ENCODE measurements around the gene CEP112. TPM values are rescaled to one million over a fixed set of nuclear protein-coding genes. Genes with fewer than 3 reads are reported as not detected.

Gene CEP112
- total RNA-seq, 6 donors from 2014 or later, result 14.3 to 70.2 (median 31.0) TPM

- Histone ChIP-seq H3K9me3 (peaks cover 0 to 19% (median 7%) of the 10 kb centered on the region in 4 donors), H3K27ac (no peak overlapping the region), H3K4me3 (no peak overlapping the region), H3K27me3 (no peaks in the 10 kb centered on the region), H3K36me3 (no peaks in the 10 kb centered on the region), H3K4me1 (no peaks in the 10 kb centered on the region)
- ATAC-seq (ENCODE audit: low FRiP score in 2 of 2) (no peak), DNase-seq (no peak)
- no peak for TF ChIP-seq CTCF (IDR thresholded peaks at IDR 0.05)
- TF ChIP-seq POLR2A (IDR thresholded peaks at IDR 0.05), result no peak
Measured at GRCh38 chr17:65807361-65807760, 384.6 kb downstream of the CEP112 start.

GRCh38 chr17:65801513-65801912, 390.4 kb downstream of the CEP112 start:
- Histone ChIP-seq H3K27me3 (no peaks in the 10 kb centered on the region), H3K4me3 (no peak overlapping the region), H3K36me3 (no peaks in the 10 kb centered on the region), H3K4me1 (no peaks in the 10 kb centered on the region), H3K27ac (no peak overlapping the region), H3K9me3 (peaks cover 0 to 11% (median 6%) of the 10 kb centered on the region in 4 donors)
- no peak for ATAC-seq (ENCODE audit: low FRiP score in 2 of 2)
- WGBS, 2 donors, result 94 to 95% methylated on average over 2 of the region's 2 CpGs
- no peak for TF ChIP-seq CTCF (IDR thresholded peaks at IDR 0.05)
- TF ChIP-seq EP300 (IDR thresholded peaks at IDR 0.05), result no peak
- no peak for TF ChIP-seq POLR2AphosphoS5 (IDR thresholded peaks at IDR 0.05)
- no peak for TF ChIP-seq POLR2A (IDR thresholded peaks at IDR 0.05)
- DNase-seq, result no peak

GRCh38 chr17:65800655-65801054, 391.3 kb downstream of the CEP112 start:
- Histone ChIP-seq H3K27me3 (no peaks in the 10 kb centered on the region), H3K4me3 (no peak overlapping the region), H3K27ac (no peak overlapping the region), H3K36me3 (no peaks in the 10 kb centered on the region), H3K9me3 (peaks cover 0 to 11% (median 6%) of the 10 kb centered on the region in 4 donors), H3K4me1 (no peaks in the 10 kb centered on the region)
- 95% methylated on average over 1 of the region's 1 CpG for WGBS, 2 donors
- DNase-seq (no peak), ATAC-seq (ENCODE audit: low FRiP score in 2 of 2) (no peak)
- TF ChIP-seq CTCF (IDR thresholded peaks at IDR 0.05), result no peak
- no peak for TF ChIP-seq POLR2A (IDR thresholded peaks at IDR 0.05)
- TF ChIP-seq EP300 (IDR thresholded peaks at IDR 0.05), result no peak
- TF ChIP-seq POLR2AphosphoS5 (IDR thresholded peaks at IDR 0.05), result no peak

GRCh38 chr17:65799869-65800268, 392.1 kb downstream of the CEP112 start:
- ATAC-seq (ENCODE audit: low FRiP score in 2 of 2), result no peak
- no peak overlapping the region for H3K27ac ChIP-seq
- H3K9me3 ChIP-seq, result peaks cover 0 to 11% (median 6%) of the 10 kb centered on the region in 4 donors
- TF ChIP-seq EP300 (IDR thresholded peaks at IDR 0.05) (no peak), CTCF (IDR thresholded peaks at IDR 0.05) (no peak), POLR2A (IDR thresholded peaks at IDR 0.05) (no peak), POLR2AphosphoS5 (IDR thresholded peaks at IDR 0.05) (no peak)
- H3K27me3 ChIP-seq, result no peaks in the 10 kb centered on the region
- no peak for DNase-seq
- no peak overlapping the region for H3K4me3 ChIP-seq
- no peaks in the 10 kb centered on the region for H3K4me1 ChIP-seq
- WGBS, 2 donors, result 89 to 92% methylated on average over 1 of the region's 1 CpG
- H3K36me3 ChIP-seq, result no peaks in the 10 kb centered on the region

GRCh38 chr17:65799454-65799853, 392.5 kb downstream of the CEP112 start:
- no peak for TF ChIP-seq EP300 (IDR thresholded peaks at IDR 0.05)
- TF ChIP-seq CTCF (IDR thresholded peaks at IDR 0.05), result no peak
- TF ChIP-seq POLR2AphosphoS5 (IDR thresholded peaks at IDR 0.05), result no peak
- no peak for TF ChIP-seq POLR2A (IDR thresholded peaks at IDR 0.05)
- Histone ChIP-seq H3K9me3 (peaks cover 0 to 11% (median 6%) of the 10 kb centered on the region in 4 donors), H3K27me3 (no peaks in the 10 kb centered on the region), H3K4me1 (no peaks in the 10 kb centered on the region), H3K36me3 (no peaks in the 10 kb centered on the region), H3K4me3 (no peak overlapping the region), H3K27ac (no peak overlapping the region)
- ATAC-seq (ENCODE audit: low FRiP score in 2 of 2) (no peak), DNase-seq (no peak)
- WGBS, 2 donors, result 88 to 100% methylated on average over 1 of the region's 1 CpG
